K562 (cell line): ENCODE data around the gene MYO3B. TPM values are rescaled to one million over a fixed set of nuclear protein-coding genes. Genes with fewer than 3 reads are reported as not detected.
A peak's percentile ranks its signal among the peaks of the same experiment; 100 is the strongest.

Source experiments
- CHD7 ChIP-seq: fragments of 200-600 bp; sonication (generic); IDR thresholded peaks from one replicate; pipeline ENCODE4 v1.6.1; 2012; ENCODE audit warnings: mild to moderate bottlenecking, low read depth, low read length, inconsistent platforms
- DEAF1 ChIP-seq: fragments of 450-650 bp; formaldehyde crosslinking; IDR thresholded peaks from 2 replicates; pipeline ENCODE4 v1.4.0; 2020; ENCODE audit warnings: mild to moderate bottlenecking, moderate library complexity
- ETS2 ChIP-seq: IDR thresholded peaks from 2 replicates; pipeline ENCODE4 v1.6.1; 2016; ENCODE audit warnings: borderline replicate concordance, missing genetic modification characterization, mild to moderate bottlenecking, moderate library complexity, missing compliant biosample characterization; ENCODE audit not compliant: poor library complexity, severe bottlenecking
- FOXK1 ChIP-seq: sonication (generic); formaldehyde crosslinking; IDR thresholded peaks from 2 replicates; pipeline ENCODE4 v1.8.0; 2022; ENCODE audit warnings: missing genetic modification reagents, mild to moderate bottlenecking, borderline replicate concordance
- PATZ1 ChIP-seq: fragments of 250-450 bp; sonication (Bioruptor Pico); IDR thresholded peaks from 2 replicates; pipeline ENCODE4 v1.5.0; 2020; ENCODE audit warnings: mild to moderate bottlenecking, borderline replicate concordance
- POLR2A ChIP-seq: fragments of 450-650 bp; conservative IDR thresholded peaks from 2 replicates; pipeline ENCODE4 v1.6.1; 2016
- TRIM25 ChIP-seq: fragments of 450-650 bp; IDR thresholded peaks from 2 replicates; pipeline ENCODE4 v1.7.0; 2016; ENCODE audit warnings: borderline replicate concordance
- polyA plus RNA-seq, 8 experiments: library from polyadenylated mRNA; depleted of rRNA in 4 of 8; stranded (reverse) in 5 of 8; unstranded in 3 of 8; fragments of >200 nt; fragmentation: Nextera tagmentation in 2 of 8; fragmentation: Illumina TruSeq in 1 of 8; extraction: Ambion mirVana in 2 of 8; extraction: Trizol in 1 of 8; gene quantifications; 2 replicates each; pipeline versions ENCODE4 v1.2.1 to v1.2.3, GENCODE V29; 2011 to 2014; ENCODE audit warnings: inconsistent platforms in 1 of 8, missing spikeins in 1 of 8
- total RNA-seq, 7 experiments: library from RNA; depleted of rRNA in 6 of 7; stranded (reverse); fragments of >200 nt in 6 of 7; fragmentation: Illumina TruSeq in 2 of 7; extraction: Trizol in 2 of 7; gene quantifications; 2 replicates each; pipeline versions ENCODE4 v1.2.1 to v1.2.3, GENCODE V29; 2011 to 2021; ENCODE audit warnings: low replicate concordance in 1 of 7

MYO3B gene
- total and polyA plus RNA-seq, 9 of the 15 experiments (the other 6 are each of a cell fraction or from before 2014, with no cell fraction given), result 2.7 to 6.5 (median 3.6) TPM

- TF ChIP-seq CHD7 (no peak), TRIM25 (no peak), FOXK1 (CRISPR knock-in tag) (no peak), ETS2 (tag) (no peak), PATZ1 (CRISPR knock-in tag) (no peak), POLR2A (no peak), DEAF1 (CRISPR knock-in tag) (peak; percentile 49; the same call in 1 of the 2 replicates)
These were observed 183.4 kb downstream of the MYO3B start (continued) for GRCh38 chr2:170361090-170361936.
